ENCODE data around the gene COMMD9.
"Not testable (repeated sequence)": the region's sequence is repeated elsewhere in the genome, so short reads cannot be mapped to it uniquely, and the experiment has no call there.

COMMD9 gene

DNA sequence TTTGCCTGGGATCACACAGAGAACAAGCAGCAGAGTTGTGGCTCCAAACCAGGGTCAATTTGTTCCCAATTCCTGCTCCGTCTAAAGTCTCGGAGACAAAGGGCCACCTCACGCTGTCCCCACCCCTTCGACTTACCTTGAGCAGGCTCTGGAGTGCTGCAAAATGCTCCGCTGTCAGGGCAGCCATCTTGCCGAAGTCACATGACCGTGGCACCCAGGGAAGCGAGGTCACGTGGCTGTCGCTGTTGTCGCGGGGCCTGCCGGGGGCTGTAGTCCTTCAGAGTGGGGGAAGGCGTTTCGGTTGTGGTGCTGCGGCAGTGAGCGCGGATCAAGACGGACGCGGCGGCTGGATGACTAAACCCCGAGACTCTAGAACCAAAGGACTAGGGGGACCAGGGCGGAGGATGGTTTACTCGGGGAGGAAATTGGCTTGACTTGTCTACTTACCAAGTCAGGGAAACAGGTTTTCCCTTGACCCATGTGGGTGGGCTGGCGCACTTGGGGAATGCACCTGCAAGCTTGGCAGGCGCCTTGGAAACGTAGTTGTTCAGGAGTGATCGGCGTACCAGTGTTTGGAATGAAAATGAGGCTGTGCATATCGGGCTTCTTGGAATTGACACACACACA, at the start of gene COMMD9:
Gene COMMD9, minus strand, starts transcription at position 199 of the 627 bp plus-strand sequence. Its CDS starts 12 bp downstream, at position 187.
- peak; percentile 91 for DNase-seq (ENCODE audit: low read depth)

DNA sequence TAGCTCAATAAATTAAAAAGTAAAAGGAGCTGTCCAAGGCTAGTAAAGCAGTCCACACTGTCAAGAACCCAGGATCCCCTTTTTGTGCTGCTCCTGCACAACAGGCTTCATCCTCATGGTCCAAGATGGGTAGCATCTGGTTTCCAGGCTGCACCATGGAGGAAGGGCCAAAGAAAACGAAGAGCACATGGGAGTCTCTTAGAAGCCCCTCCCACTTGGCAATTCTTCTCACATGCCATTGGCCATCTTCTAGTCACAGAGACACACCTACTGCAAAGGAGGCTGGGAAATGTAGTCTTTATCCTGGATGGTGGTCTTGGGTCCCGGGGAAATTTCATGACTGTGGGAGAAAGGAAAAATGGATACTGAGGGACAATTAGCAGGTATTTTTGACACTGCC, 44.7 kb upstream of the COMMD9 start:
- no peak for DNase-seq (ENCODE audit: low read depth)

DNA sequence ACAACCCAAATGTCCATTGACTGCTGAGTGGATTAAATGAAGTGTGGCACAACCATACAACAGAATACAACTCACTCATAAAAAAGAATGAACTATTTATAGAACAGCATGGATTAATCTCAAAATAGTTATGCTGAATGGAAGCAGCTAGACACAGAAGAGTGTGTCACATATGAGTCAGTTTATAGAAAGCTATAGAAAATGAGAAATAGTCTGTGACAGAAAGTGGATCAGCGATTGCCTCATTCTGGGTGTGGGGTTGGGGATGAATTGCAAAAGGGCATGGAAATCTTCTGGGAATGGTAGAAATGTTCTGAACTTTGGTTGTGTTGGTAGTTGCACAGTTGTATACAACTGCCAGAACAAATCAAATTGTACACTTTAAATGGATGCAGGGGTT, 44.2 kb upstream of the COMMD9 start:
- no peak for DNase-seq (ENCODE audit: low read depth)

DNA sequence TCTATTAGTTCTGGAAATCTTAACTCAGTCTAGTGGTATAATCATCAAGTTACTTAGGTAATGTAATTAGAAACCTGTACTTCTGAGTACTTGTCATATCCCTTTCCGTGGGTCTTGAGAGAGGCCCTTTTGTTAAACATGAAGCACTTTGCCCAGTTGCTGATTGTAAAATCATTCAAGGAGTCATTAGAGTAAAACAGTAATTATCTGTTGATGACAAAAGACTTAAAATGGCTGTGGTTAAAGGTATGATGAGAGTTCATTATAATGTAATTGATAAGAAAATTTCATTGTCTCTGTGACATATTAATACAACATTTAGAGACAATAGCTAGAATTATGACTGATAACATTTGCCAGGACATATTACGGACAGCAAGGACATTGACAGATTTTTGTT, 41.2 kb upstream of the COMMD9 start:
- DNase-seq (ENCODE audit: low read depth) = no peak

DNA sequence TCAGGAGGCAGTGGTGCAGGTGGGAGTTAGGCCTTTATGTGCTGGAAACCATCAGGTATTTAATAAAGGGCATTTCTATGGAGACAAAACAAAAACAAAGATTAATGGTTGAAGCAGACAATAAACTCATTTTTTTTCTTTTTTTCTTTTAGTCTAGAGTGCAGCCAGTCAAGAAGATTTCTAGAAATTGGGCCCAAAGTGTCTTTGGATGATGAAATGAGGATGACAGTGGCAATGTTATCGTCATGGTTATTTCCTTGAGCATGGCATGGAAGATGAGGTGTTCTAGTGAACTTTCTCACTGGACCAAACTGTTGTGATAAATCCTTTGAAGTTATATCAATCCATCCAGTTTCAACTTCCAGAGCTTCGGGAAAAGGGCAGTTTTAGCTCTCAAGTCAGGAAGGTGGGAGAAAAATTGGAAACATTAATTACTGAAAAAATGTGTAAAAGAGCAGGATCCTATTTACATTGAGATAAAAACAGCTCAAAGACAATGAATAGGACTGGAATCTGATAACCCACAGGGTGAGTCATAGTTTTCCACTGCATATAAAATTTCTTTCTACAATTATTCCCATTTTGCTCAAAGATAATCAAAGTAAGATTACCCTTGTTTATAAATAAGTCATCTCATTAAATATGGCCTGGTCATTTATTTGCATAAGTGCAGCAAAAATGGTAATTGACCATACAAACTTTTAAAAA, 39.9 kb upstream of the COMMD9 start:
- no peak for DNase-seq (ENCODE audit: low read depth)

DNA sequence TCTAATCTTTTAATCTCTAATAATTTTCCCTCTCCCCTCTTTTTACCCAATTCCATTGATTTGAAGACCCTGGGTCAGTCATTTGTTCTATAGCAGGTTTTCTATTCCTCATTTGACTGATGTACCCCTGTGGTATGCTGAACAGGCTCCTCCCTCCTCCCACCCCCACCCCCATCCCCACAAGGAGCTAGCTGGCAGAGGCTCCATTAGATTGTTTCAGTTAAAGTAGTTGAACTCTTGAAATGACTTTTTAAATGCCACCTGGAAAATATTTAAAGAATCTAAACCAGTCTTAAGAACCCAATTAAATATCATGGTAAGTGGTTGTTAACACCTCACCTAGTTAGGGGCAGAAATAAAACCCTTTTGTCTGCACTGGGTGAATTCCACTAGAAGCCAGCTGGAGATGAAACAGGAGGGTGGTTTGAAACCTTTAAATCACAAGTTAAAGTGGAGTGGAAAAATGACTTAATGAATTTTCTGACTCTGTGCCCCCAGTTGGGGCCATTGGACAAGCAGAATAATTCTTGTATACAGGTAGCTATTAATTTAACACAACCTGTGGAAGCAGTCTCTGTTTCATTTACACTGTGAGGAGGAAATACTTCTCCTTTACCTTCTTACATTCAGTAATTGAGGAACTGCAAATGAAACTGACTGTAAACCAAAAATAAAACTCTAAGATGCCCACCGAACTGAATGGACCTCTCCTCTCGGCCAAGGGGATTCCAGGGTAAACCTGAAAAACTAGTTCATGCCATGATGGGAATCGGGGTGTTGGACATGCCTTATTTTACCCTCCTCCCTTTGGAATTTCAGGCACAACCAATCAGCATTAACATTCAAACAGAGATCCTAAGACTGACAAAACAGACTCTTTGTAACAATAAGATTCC, 37.5 kb upstream of the COMMD9 start:
- no peak for DNase-seq (ENCODE audit: low read depth)

DNA sequence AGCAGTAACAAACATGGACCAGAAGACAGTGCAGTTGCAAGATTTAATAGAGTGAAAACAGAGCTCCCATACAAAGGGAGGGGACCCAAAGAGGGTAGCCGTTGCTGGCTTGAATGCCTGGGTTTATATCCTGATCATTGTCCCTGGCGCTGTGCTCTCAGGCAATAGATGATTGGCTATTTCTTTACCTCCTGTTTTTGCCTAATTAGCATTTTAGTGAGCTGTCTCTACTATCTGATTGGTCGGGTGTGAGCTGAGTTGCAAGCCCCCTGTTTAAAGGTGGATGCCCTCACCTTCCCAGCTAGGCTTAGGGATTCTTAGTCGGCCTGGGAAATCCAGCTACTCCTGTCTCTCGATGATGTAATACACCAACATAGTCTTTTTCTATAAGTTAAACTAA, 36.2 kb upstream of the COMMD9 start:
- not testable (repeated sequence) for DNase-seq (ENCODE audit: low read depth)

DNA sequence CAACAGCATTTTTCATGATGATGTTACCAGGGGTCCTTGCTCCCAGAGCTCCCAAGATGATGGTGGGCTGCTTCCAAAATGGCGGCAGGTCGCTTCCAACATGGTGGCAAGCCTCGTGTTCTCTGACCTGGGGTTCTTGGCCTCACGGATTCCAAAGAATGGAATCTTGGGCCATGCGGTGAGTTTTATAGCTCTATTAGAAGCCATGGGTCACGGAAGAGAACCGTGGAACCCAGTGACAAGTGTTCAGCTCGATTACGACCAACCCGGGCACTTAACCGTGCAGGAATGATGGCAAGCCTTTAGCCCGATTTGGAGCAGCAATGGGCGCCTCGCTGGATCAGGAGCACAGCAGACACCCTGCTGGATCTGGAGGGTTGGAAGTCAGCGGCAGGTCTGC, 35.7 kb upstream of the COMMD9 start:
- DNase-seq (ENCODE audit: low read depth) = not testable (repeated sequence)

DNA sequence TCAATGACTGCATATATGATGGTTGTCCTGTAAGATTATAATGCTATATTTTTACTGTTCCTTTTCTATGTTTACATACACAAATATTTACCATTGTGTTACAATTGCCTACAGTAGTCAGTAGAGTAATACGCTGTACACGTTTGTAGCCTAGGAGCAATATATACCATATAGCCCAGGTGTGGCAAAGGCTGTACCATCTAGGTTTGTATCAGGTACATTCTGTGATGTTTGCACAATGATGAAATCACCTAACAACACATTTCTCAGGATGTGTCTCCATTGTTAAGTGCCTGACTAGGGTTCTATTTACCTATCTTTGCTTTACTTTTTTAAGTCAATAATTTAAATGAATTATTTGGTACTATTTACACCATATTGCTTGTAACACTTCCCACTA, 28.8 kb upstream of the COMMD9 start:
- no peak for DNase-seq (ENCODE audit: low read depth)

DNA sequence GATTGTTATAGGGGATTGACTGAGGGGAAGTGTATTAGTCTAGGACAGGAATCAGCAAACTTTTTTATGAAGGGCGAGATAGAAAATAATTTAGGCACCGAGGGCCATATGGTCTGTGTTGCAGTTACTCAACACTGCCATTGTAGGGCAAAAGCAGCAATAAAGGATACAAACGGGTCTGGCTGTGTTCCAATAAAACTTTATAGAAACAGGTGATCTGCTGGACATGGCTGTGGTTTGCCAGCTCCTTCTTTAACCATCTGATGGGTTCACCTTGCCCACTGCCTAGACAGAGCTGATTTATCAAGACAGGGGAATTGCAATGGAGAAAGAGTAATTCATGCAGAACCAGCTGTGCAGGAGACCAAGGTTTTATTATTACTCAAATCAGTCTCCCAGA, 26.8 kb upstream of the COMMD9 start:
- DNase-seq (ENCODE audit: low read depth) = no peak

DNA sequence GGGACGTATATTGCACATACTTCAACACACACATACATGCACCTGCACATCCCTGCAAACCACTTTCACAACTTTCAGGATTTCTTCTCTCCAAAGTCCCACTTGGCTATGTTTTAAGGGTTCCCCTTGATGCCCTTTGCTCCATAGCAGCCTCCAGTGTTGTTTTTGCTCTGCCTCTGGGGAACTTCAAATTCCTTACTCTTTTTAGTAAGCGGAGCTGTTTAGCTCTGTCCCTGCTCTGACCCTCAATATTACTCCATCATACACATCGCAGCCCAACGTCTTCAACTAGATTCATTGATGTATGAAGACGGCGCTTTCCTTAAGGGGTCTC, 25.2 kb upstream of the COMMD9 start:
- DNase-seq (ENCODE audit: low read depth) = no peak

DNA sequence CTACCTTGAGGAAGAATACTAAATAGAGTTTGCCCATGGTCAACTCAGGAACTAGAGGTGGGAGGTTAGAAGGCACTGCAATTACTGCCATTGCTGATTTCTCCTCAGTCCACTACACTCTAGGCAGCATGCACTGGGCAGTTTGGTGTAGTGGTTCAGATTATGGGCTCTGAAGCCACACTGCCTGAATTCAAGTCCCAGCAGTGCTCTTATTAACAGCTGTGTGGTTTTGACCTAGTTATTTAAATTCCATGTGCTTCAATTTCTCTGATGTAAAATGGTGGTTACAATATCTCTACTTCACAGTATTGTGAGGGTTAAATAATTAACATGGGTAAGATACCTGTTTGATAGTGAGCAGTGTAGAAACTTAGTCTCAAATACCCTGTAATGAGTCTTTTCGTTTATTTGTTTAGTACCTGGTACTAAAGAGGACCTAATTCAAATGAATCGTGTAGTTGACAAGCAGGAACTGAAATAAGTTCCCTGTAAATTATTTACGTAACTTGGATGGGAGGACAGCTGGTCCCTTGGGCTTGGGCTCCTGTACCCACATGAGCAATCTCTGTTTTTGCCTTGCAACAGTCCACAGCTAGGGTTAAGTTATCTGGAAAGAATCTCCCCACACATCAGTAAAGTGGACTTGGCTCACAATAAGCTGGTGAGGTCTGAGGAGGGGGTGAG, 24.7 kb upstream of the COMMD9 start:
- DNase-seq (ENCODE audit: low read depth) = no peak

DNA sequence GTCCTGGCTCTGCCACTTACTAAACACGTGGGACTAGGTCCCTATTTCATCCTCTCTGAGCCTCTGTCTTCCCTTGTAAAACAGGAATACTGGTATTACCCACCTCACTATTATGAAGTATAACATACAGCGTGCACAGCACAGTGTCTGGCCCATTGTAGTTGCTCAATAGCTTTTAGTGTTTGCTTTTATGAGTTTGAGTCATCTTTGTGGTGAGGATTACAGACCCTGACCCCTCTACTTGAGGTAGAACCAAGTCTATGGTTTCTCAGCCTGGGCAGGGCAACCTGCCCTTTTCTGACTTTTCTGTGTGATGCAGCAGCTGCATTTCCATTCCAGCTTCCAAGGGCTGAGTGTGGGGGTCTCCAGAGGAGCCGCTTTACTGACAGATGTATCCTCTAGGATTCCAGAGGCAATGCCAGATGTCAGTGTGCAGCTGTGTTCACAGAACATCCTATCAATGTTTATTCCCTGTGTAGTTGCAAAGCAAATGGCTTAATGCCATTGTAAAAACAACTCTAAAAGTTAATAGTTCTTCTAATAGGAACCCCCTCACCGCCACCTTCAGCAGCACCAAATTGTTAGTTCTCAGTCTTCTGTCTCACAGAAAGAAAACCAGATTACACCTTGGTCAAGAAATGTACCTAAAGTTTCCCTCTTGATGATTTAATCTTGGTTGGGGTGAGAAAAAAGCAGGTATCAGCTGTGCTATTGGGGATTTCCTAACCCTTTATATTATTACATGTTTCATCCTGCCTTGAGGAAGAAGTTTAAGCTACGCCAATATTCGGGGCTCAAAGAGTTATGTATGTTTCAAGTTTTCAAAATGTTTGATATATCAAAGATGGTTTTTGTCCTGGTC, 23.6 kb upstream of the COMMD9 start:
- DNase-seq (ENCODE audit: low read depth) = no peak

DNA sequence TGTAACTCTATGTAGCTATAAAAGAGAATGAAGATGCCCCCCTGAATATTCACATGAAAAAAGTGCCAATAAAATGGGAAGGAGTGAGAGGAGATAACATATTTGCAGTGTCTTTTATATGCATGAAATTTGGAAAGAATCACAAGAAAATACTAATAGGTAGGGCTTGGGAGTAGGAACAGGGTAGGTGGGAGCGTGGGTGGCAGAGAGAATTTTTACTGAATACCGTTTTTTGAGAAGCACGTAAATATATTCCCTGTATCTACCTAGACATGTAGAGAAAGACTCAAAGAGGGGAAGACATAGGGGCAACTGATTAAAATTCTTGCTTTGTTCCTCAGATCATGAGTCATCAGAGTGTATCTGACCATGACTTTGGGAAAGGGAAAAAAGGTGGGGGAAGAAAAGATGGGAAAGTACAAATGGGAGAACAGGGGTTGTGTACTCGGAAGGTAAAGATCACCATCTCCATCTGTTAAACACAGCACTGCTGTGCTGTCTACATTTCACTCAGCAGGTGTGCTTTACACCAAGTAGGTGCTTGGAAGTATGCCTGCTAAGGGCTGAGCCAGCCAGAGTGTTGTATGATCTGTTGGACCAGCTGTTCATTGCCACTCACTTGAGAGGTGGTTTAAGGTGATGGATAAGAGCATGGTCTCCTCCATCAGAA, 22.8 kb upstream of the COMMD9 start:
- no peak for DNase-seq (ENCODE audit: low read depth)

DNA sequence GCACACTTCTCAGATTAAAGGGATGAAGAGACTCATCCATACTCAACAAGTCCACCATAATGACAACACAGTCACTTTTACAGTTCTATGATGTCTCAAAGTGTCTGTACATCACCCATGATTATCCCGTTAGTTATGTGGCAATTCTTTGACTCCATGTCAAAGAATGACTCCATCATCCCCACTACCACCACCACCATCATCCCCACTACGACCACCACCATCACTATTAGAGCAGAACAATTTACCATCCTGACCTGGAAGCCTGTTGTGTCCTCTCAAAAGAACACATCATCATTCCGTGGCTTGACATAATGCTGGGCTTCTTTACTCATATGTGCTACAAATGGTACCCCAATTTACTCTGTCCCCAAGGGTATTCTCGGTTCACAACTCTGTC, 20.6 kb upstream of the COMMD9 start:
- DNase-seq (ENCODE audit: low read depth) = no peak

DNA sequence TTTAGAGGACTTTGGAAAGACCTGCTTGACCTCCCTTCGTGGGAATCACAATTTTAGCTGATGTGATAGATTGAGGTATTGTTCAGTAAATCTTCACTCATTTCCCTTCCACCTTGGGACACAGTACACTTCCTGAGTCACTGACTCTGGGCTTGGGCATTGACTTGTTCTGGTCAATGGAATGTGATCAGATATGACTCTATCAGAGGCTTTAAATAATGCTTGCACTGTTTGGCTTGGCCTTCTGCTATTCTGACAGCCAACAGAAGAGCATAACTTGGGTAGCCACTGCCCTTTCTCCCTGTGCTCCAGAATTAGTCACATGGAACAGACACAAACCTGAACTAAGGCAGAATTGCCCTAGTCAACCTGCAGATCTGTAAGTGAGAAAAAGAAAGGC, 19.4 kb upstream of the COMMD9 start:
- DNase-seq (ENCODE audit: low read depth) = no peak

DNA sequence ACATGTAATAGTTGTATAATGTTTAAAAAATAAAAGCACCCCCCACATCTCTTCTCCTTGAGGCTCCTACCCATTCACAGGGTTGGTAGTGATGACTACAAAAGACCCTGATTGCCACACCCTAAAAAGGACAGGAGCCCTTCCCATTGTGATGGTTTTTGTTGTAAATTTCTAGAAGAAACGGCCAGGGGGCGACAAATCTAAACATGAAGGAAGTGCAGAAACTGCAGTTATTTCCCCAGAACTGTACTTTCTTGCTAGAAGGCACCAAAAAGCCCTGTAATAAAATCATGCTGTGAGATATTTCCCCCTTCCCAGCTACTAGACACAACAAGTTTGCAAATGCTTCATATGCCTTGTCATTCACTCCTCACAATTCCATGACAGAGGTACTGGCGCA, 17.7 kb upstream of the COMMD9 start:
- DNase-seq (ENCODE audit: low read depth) = no peak

DNA sequence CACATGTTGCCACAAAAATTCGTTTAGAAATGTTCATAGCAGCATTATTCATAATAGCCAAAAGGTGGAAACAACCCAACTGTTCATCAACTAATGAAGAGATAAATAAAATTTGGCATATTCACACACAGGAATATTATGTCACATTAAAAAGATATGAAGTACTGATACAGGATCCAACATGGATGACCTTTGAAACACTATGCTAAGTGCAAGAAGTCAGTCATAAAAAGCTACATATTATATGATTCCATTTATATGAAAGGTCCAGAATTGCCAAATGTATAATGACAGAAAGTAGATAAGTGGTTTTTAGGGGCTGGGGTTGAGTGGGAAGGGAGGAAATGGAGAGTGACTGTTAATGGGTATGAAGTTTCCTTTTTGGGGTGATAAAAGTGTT, 15.8 kb upstream of the COMMD9 start:
- DNase-seq (ENCODE audit: low read depth) = no peak

DNA sequence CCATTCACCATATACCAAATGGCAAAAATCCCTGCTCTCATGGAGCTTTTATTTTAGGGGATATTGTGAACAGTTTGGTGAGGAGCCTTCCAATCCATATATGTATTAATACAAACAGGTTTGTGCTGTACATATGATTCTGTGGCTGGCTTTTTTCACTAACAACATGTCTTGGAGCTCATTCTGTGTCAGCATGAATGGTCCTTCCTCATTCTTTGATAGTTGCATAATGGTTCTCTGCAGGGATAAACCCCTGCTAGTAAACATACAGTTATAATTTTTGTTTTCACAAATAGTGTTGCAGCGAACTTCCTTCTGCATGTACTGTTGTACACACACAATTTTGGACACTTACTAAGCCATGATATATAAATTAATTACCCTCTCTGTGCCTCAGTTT, 15.1 kb upstream of the COMMD9 start:
- no peak for DNase-seq (ENCODE audit: low read depth)

DNA sequence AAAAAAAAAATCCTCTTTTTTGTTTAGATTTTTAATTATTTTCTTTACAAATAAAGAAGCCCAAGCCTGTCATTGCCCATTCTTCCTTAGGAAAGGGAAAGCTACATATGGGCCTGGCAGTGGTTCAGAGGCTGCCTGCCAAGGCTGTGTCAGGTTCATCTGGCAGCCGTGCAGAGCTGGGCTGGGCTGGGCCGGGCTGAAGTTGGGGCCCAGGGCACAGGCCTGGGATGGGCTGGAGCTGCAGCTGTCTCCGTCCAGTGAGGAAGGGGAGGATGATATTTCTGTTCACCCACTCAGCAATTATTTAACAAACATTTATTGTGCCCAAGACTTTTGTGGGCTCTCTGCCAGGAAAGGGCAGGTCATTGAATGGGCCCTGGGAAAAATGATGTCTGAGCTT, 11.4 kb upstream of the COMMD9 start:
- DNase-seq (ENCODE audit: low read depth) = no peak
